CD14-positive monocyte (primary cell): ENCODE data around the gene PTPRU. TPM values are rescaled to one million over a fixed set of nuclear protein-coding genes. Genes with fewer than 3 reads are reported as not detected.

ENCODE experiments used
- DNase-seq, 3 donors: peaks; one replicate each; pipeline ENCODE4 v3.0.0-alpha.2; 2011 to 2022
- H2AFZ ChIP-seq: 2 replicates; pipeline ENCODE4 v1.6.0; 2012; ENCODE audit warnings: mild to moderate bottlenecking, low read depth, low read length, inconsistent platforms; ENCODE audit not compliant: insufficient read depth, poor library complexity, severe bottlenecking
- H3K27ac ChIP-seq, 2 donors: 1 replicate in 1 of 2; 2 replicates in 1 of 2; pipeline ENCODE4 v1.5.1; 2012 to 2013; ENCODE audit warnings: low read length in 2 of 2, control low read depth in 1 of 2, inconsistent platforms in 1 of 2, low read depth in 1 of 2, mild to moderate bottlenecking in 1 of 2
- H3K27me3 ChIP-seq, 2 donors: one replicate each; pipeline versions ENCODE4 v1.6.0 to v1.6.1; 2011 to 2013; ENCODE audit warnings: low read length in 2 of 2; ENCODE audit not compliant: control insufficient read depth in 2 of 2, insufficient read depth in 2 of 2
- H3K36me3 ChIP-seq, 2 donors: replicated peaks in 1 of 2; 1 replicate in 1 of 2; 2 replicates in 1 of 2; pipeline versions ENCODE4 v1.5.1 to v1.6.1; 2012 to 2013; ENCODE audit warnings: low read length in 2 of 2, control low read depth in 1 of 2, inconsistent platforms in 1 of 2, mild to moderate bottlenecking in 1 of 2; ENCODE audit not compliant: insufficient read depth in 2 of 2, control insufficient read depth in 1 of 2
- H3K4me1 ChIP-seq, 2 donors: 1 replicate in 1 of 2; 2 replicates in 1 of 2; pipeline versions ENCODE4 v1.5.1 to v1.6.1; 2012 to 2013; ENCODE audit warnings: low read length in 2 of 2, control low read depth in 1 of 2, inconsistent platforms in 1 of 2, mild to moderate bottlenecking in 1 of 2, moderate library complexity in 1 of 2; ENCODE audit not compliant: insufficient read depth in 2 of 2, control insufficient read depth in 1 of 2
- H3K4me2 ChIP-seq: replicated peaks from 2 replicates; pipeline ENCODE3; 2012; ENCODE audit warnings: low read length, moderate library complexity, mild to moderate bottlenecking; ENCODE audit not compliant: poor library complexity, severe bottlenecking; ENCODE audit errors: extremely low read depth
- H3K4me3 ChIP-seq, 3 experiments: fragments of 200-600 bp in 1 of 3; sonication (generic) in 1 of 3; replicated peaks in 1 of 3; 1 replicate in 2 of 3; 2 replicates in 1 of 3; pipeline ENCODE4 v1.5.1; 2011 to 2013; ENCODE audit warnings: low read length in 3 of 3, mild to moderate bottlenecking in 3 of 3, control low read depth in 2 of 3, low read depth in 2 of 3, inconsistent platforms in 1 of 3, moderate library complexity in 1 of 3
- H3K79me2 ChIP-seq: 2 replicates; pipeline ENCODE4 v1.6.0; 2012; ENCODE audit warnings: mild to moderate bottlenecking, control low read depth, inconsistent platforms, low read length, moderate library complexity; ENCODE audit not compliant: insufficient read depth
- H3K9ac ChIP-seq: 2 replicates; pipeline ENCODE4 v1.6.0; 2017; ENCODE audit warnings: low read length, mild to moderate bottlenecking; ENCODE audit not compliant: insufficient read depth, poor library complexity, severe bottlenecking
- H3K9me3 ChIP-seq, 2 donors: replicated peaks in 1 of 2; 1 replicate in 1 of 2; 2 replicates in 1 of 2; pipeline versions ENCODE4 v1.5.1 to v1.6.1; 2012 to 2013; ENCODE audit warnings: low read length in 2 of 2, control low read depth in 1 of 2; ENCODE audit not compliant: control insufficient read depth in 1 of 2, insufficient read depth in 1 of 2
- H4K20me1 ChIP-seq: 2 replicates; pipeline ENCODE4 v1.6.0; 2012; ENCODE audit warnings: mild to moderate bottlenecking, low read length, control low read depth, moderate library complexity; ENCODE audit not compliant: insufficient read depth
- H3K27ac Mint-ChIP-seq, 7 donors: one replicate each; pipeline ENCODE4 v1.8.0; 2020; ENCODE audit warnings: mild to moderate bottlenecking in 7 of 7, mixed read lengths in 7 of 7, moderate library complexity in 6 of 7, inconsistent platforms in 2 of 7
- H3K27me3 Mint-ChIP-seq, 3 donors: one replicate each; pipeline ENCODE4 v1.8.0; 2021 to 2022; ENCODE audit warnings: low read depth in 3 of 3, mild to moderate bottlenecking in 3 of 3, mixed read lengths in 3 of 3, moderate library complexity in 3 of 3, inconsistent platforms in 1 of 3
- H3K36me3 Mint-ChIP-seq, 2 donors: one replicate each; pipeline ENCODE4 v1.8.0; 2020; ENCODE audit warnings: mixed read lengths in 2 of 2, inconsistent platforms in 1 of 2, mild to moderate bottlenecking in 1 of 2
- H3K4me1 Mint-ChIP-seq: one replicate; pipeline ENCODE4 v1.8.0; 2020; ENCODE audit warnings: mild to moderate bottlenecking, mixed read lengths
- H3K4me3 Mint-ChIP-seq, 2 donors: one replicate each; pipeline ENCODE4 v1.8.0; 2020; ENCODE audit warnings: mild to moderate bottlenecking in 2 of 2, mixed read lengths in 2 of 2, moderate library complexity in 1 of 2
- H3K9me3 Mint-ChIP-seq, 7 donors: one replicate each; pipeline ENCODE4 v1.8.0; 2020 to 2022; ENCODE audit warnings: mixed read lengths in 7 of 7, mild to moderate bottlenecking in 6 of 7, moderate library complexity in 6 of 7, inconsistent platforms in 2 of 7
- WGBS: methylation state at CpG from one replicate; pipeline ENCODE4 v1.1.5; 2013; ENCODE audit warnings: missing lambda C conversion rate; ENCODE audit not compliant: insufficient coverage; 5-methylcytosine and 5-hydroxymethylcytosine counted together
- intact Hi-C, 2 donors: fragments of 100-400 bp; cut with micrococcal nuclease; formaldehyde crosslinking; loops; one replicate each; pipeline versions ENCODE4 v1.15.0 to v1.15.1; 2023
- polyA plus RNA-seq, 3 donors: library from polyadenylated mRNA; depleted of rRNA in 1 of 3; unstranded in 2 of 3; stranded (reverse) in 1 of 3; fragments of 300-500 nt in 2 of 3; fragments of >200 nt in 1 of 3; fragmentation: Illumina TruSeq in 2 of 3; gene quantifications; 1 replicate in 2 of 3; 2 replicates in 1 of 3; pipeline ENCODE4 v1.2.3, GENCODE V29; 2012 to 2021
- TF ChIP-seq, protein P1 (sequence below): fragments of 200-600 bp; IDR thresholded peaks from one replicate; pipeline ENCODE4 v1.8.0; 2022; ENCODE audit warnings: antibody characterized with exemption, mild to moderate bottlenecking

The PTPRU gene
- polyA plus RNA-seq, 3 donors = 0.42 to 1.4 TPM; not detected in 1

DNA sequence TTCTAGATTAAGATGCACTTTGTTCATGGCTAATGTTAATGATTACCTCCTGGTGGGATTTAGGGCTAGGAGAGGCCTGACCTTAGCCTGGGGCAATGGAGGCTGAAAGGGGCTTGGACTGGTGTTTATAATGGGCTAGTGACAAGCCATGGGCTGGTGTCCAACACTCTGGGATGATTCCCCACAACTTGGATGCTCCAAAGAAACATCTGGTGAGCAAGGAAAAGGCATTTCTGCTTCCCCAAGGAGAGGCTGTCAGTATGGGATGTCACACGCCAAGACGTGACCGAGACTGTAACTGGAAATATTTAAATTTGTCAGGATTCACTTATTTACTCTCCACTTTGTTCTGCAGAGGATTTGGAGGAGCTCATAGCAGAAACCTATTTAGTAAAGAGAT lies 45.2 kb downstream of the PTPRU start:
- H3K4me2 ChIP-seq = no peak overlapping the region
- Mint-ChIP-seq H3K9me3 (peaks cover 0 to 7% (median 2%) of the 10 kb centered on the region in 7 donors), H3K4me3 (no peak overlapping the region), H3K27ac (peak overlapping the region in 1 of 7 donors; percentile 22), H3K27me3 (peaks cover 0 to 6% (median 2%) of the 10 kb centered on the region in 3 donors), H3K4me1 (peaks cover 7% of the 10 kb centered on the region), H3K36me3 (no peaks in the 10 kb centered on the region)
- H3K27ac ChIP-seq = no peak overlapping the region
- TF ChIP-seq, protein P1, sequence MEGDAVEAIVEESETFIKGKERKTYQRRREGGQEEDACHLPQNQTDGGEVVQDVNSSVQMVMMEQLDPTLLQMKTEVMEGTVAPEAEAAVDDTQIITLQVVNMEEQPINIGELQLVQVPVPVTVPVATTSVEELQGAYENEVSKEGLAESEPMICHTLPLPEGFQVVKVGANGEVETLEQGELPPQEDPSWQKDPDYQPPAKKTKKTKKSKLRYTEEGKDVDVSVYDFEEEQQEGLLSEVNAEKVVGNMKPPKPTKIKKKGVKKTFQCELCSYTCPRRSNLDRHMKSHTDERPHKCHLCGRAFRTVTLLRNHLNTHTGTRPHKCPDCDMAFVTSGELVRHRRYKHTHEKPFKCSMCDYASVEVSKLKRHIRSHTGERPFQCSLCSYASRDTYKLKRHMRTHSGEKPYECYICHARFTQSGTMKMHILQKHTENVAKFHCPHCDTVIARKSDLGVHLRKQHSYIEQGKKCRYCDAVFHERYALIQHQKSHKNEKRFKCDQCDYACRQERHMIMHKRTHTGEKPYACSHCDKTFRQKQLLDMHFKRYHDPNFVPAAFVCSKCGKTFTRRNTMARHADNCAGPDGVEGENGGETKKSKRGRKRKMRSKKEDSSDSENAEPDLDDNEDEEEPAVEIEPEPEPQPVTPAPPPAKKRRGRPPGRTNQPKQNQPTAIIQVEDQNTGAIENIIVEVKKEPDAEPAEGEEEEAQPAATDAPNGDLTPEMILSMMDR = no peak
- H3K27me3 ChIP-seq = no peaks in the 10 kb centered on the region
- DNase-seq = no peak
- WGBS = no CpG with 5 or more reads among the region's 3 CpGs
- H3K36me3 ChIP-seq = no peaks in the 10 kb centered on the region
- H3K9ac ChIP-seq = no peak overlapping the region
- H4K20me1 ChIP-seq = no peaks in the 10 kb centered on the region
- H3K79me2 ChIP-seq = no peaks in the 10 kb centered on the region
- intact Hi-C loops = no loop called here
- no peak overlapping the region for H3K4me3 ChIP-seq
- no peak overlapping the region for H2AFZ ChIP-seq
- peaks cover 2 to 12% of the 10 kb centered on the region in 2 donors for H3K4me1 ChIP-seq
- no peaks in the 10 kb centered on the region for H3K9me3 ChIP-seq

DNA sequence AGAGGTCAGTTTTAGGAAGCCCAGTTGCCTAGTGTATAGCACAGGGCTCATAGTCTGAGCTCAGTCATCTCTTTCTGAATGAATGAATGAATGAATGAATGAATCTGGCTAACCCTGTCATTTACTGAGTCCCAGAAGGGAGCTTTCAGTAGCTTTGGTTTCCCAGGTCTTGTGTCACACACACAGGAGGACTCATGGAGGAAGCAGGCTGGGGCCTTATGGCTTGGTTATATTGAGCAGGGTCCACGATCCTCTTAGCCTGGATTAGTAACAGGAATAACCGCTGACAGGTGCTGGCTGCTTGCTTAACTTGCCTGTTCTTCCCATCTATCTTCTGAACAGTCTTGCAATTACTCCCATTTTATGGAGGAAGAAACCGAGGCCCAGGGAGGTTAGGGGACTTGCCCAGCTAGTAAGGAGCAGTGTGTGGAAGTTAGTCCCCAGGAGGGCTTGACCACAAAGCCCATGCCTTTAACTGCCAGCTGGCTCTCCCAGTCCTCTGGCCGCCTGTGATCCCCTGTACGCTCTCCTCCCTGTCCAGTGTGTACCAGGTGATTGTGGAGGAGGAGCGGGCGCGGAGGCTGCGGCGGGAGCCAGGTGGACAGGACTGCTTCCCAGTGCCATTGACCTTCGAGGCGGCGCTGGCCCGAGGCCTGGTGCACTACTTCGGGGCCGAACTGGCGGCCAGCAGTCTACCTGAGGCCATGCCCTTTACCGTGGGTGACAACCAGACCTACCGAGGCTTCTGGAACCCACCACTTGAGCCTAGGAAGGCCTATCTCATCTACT lies 46.0 kb downstream of the PTPRU start:
- Histone ChIP-seq H3K4me3 (no peak overlapping the region), H3K9ac (no peak overlapping the region), H4K20me1 (no peaks in the 10 kb centered on the region), H3K36me3 (no peaks in the 10 kb centered on the region), H3K27ac (no peak overlapping the region), H3K4me1 (peaks cover 2 to 12% of the 10 kb centered on the region in 2 donors), H3K9me3 (no peaks in the 10 kb centered on the region), H2AFZ (no peak overlapping the region), H3K4me2 (no peak overlapping the region), H3K27me3 (no peaks in the 10 kb centered on the region), H3K79me2 (no peaks in the 10 kb centered on the region)
- Mint-ChIP-seq H3K9me3 (peaks cover 0 to 2% (median 0%) of the 10 kb centered on the region in 7 donors), H3K36me3 (no peaks in the 10 kb centered on the region), H3K27ac (no peak overlapping the region), H3K4me3 (no peak overlapping the region), H3K27me3 (peaks cover 0 to 6% (median 2%) of the 10 kb centered on the region in 3 donors), H3K4me1 (peaks cover 9% of the 10 kb centered on the region)
- intact Hi-C loops = no loop called here
- DNase-seq = no peak
- TF ChIP-seq, protein P1 = no peak
- 96% methylated on average over 14 of the region's 19 CpGs for WGBS
